GM18505 (cell line): ENCODE data around the gene TBC1D22A.

ENCODE experiments used
- ATAC-seq: cut with Tn5 transposase; IDR thresholded peaks from one replicate; pipeline ENCODE4 v1.9.1; 2021; ENCODE audit not compliant: unreplicated experiment
- POLR2A ChIP-seq: IDR thresholded peaks from 4 replicates; pipeline ENCODE4 v1.6.1; 2011; ENCODE audit warnings: borderline replicate concordance; ENCODE audit not compliant: insufficient read depth, insufficient read length; ENCODE audit errors: extremely low read depth

The TBC1D22A gene

GRCh38 chr22:46918197-46918596 is 155.7 kb downstream of the TBC1D22A start:
- TF ChIP-seq POLR2A, result no peak

GRCh38 chr22:46922037-46922436 is 159.6 kb downstream of the TBC1D22A start:
- ATAC-seq, result no peak
- TF ChIP-seq POLR2A, result no peak

More at GRCh38 chr22:46918197-46918596, 155.7 kb downstream of the TBC1D22A start:
- no peak for ATAC-seq

GRCh38 chr22:46923394-46923793 is 160.9 kb downstream of the TBC1D22A start:
- TF ChIP-seq POLR2A, result no peak
- ATAC-seq, result no peak

- TF ChIP-seq POLR2A, result no peak
- ATAC-seq, result no peak
Observed at GRCh38 chr22:46925818-46926217, 163.4 kb downstream of the TBC1D22A start.

- no peak for ATAC-seq
- no peak for TF ChIP-seq POLR2A
Observed at GRCh38 chr22:46929046-46929709, 166.7 kb downstream of the TBC1D22A start.

- TF ChIP-seq POLR2A, result no peak
- no peak for ATAC-seq
Observed at GRCh38 chr22:46929710-46930204, 167.3 kb downstream of the TBC1D22A start.

GRCh38 chr22:46931414-46931813 is 169.0 kb downstream of the TBC1D22A start:
- no peak for ATAC-seq
- TF ChIP-seq POLR2A, result no peak

- TF ChIP-seq POLR2A, result no peak
Observed at GRCh38 chr22:46931881-46932280, 169.4 kb downstream of the TBC1D22A start.

GRCh38 chr22:46933040-46933930 is 170.8 kb downstream of the TBC1D22A start:
- TF ChIP-seq POLR2A, result no peak
- ATAC-seq, result no peak

More at GRCh38 chr22:46931881-46932280, 169.4 kb downstream of the TBC1D22A start:
- no peak for ATAC-seq

- ATAC-seq, result no peak
- TF ChIP-seq POLR2A, result no peak
Observed at GRCh38 chr22:46934172-46934745, 171.8 kb downstream of the TBC1D22A start.

GRCh38 chr22:46934746-46935491 is 172.5 kb downstream of the TBC1D22A start:
- TF ChIP-seq POLR2A, result no peak
- no peak for ATAC-seq

- no peak for TF ChIP-seq POLR2A
- ATAC-seq, result no peak
Observed at GRCh38 chr22:46935506-46936377, 173.3 kb downstream of the TBC1D22A start.
